CD4-positive, alpha-beta T cell treated with Interleukin-4 for 4 hours (primary cell): ENCODE data around the gene SLC2A10.
A peak's percentile ranks its signal among the peaks of the same experiment; 100 is the strongest.

Experiments used
- DNase-seq: peaks from one replicate; pipeline ENCODE4 v3.0.0-alpha.2; 2020

The SLC2A10 gene

GRCh38 chr20:46739431-46740213 lies 30.2 kb downstream of the SLC2A10 start:
- no peak for DNase-seq

DNA sequence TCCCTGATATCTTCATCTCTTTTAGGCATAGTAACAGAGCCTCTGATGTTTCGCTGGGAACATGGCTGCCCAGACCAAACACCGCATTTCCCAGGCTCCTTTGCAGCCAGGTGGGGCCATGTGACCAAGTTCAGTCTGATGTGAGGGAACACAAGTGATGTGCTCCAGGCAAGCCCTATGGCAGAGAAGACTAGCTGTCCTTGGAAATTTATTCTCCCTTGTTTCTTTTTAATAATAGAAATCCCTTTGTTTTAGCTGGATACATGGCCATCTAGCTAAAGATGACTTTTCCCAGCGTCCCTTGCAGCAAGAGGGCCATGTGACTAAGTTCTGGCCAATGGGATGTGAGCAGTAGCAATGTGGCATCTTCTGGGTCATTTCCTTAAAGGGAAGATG lies 30.8 kb downstream of the SLC2A10 start:
- no peak for DNase-seq

DNA sequence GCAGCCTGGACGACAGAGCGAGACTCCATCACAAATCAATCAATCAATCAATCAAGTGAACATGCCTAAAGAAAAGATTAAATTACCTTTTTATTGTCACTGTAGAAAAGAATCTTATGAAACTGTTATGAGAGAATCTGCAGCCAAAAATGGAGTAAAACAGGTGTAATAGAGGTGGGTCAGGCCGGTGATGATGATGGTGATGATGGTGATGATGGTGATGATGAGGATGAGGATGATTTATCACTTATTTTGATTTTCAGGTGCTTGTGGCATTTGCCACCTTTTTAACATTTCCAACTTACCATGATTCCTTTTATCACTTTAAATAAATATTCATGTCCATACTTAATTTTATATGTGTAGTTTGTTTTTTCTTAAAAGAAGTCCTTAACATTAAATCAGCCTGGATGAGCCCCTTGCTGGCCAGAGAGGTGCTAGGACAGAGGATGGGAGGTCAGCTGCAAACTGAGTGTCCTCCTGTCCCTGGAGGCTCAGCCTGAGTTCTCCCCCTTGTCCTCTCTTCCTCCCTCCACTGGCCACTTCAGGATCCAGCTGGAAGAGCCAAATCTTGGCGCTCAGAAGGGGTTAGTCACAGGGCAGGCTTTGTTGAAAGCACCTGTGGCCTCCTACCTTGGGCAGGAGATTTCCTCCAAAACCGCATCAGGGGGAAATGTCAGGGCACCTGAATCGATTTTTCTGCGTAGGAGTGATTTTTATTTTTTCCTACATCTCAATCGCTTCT lies 32.6 kb downstream of the SLC2A10 start:
- DNase-seq = no peak

GRCh38 chr20:46742669-46743045 lies 33.2 kb downstream of the SLC2A10 start:
- DNase-seq = no peak

DNA sequence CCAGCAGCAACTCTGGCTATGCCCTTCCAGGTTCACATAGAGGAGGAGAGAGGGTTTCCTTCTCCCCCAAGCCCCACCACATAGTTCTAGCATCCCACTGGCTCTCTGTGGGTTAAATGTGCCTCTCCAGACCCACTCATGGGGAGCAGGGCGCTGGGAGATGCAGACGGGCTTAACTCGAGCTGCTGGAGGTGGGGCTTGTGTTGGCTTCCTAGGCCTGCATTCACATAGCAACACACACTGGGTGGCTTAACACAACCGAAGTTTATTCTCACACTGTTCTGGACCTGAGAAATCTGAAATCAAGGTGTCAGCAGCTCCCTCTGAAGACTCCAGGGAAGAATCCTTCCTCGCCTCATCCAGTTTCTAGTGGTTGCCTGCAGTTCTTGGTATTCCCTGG lies 33.6 kb downstream of the SLC2A10 start:
- DNase-seq = no peak

GRCh38 chr20:46746956-46747526 lies 37.6 kb downstream of the SLC2A10 start:
- DNase-seq = no peak

- no peak for DNase-seq
These were observed 39.7 kb downstream of the SLC2A10 start for GRCh38 chr20:46749147-46749546.

GRCh38 chr20:46751856-46752255 lies 42.4 kb downstream of the SLC2A10 start:
- no peak for DNase-seq

DNA sequence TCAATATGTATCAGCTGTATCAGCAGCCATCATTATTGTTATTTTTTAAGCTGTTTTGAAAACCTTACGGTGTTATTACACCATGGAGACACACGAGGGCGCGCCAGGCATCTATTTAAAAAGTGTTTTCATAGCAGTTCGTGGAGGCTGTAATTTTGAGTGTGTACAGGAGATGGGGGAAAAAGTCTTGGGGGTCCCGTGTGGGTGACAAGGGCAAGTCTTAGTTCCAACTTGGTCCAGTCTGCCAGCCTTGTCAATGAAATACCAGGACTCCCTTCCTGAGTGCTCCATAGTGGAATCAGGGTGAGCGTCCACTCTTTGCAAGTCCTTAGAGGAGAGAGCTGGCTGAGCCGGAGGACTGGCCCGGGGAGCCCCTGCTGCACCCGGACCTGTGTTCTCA lies 43.3 kb downstream of the SLC2A10 start:
- DNase-seq = peak; percentile 45

DNA sequence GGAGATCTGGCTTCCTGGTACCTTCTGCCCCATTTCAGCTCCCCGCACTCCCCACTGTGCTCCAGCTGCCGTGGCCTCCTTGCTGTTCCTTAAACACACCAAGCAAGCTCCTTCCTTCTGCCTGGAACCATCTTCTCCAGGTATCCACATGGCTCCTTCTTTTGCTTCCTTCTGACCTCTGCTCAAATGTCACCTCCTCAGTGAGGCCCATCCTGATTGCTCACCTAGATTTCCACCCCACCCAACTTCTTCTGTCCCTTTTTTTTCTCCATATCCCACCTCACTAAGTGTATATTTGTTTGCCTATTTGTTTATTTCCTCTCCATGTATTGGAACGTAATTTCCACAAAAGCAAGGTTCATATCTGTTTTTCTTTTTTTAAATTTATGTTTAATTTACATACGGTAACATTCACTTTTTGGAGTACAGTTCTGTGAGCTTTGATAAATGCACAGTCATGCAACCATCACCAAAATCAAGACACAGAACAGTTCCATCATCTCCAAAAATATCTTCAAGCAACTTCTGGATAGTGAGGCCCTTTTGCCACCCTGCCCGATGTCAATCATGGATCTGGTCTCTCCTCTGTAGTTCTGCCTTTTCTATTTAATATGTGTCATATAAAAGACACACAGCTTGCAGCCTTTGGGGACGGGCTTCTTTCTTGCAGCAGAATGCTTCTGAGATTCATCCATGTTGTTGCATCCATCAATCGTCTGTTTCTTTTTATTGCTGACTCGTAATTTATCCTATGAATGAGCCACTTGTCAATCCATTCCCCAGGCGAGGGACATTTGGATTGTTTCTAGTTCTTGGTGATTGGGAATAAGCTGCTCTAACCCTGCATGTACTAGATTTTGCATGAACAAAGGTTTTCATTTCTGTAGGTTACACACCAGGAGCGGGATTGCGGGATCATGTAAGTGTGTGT lies 46.3 kb downstream of the SLC2A10 start:
- DNase-seq = no peak

GRCh38 chr20:46756419-46756818 lies 47.0 kb downstream of the SLC2A10 start:
- no peak for DNase-seq

DNA sequence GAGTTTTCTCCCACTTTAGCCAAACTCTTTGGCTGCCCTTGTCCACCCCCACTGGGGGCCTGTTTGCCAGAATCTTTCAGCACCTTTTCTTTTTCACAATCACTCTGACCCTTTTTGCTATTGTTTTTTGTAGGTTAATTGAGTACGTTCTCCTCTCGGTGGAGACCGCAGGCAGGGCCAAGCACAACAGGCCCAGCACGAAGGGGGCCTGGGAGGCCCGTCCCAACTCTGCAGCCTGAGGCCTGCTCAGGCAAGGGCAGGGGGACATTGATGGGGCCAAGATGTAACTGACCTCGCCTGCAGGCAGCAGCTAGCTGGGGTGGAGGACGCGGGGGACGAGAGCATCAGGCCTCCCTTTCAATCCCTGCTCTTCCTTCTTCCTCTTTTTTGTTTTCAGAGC lies 47.7 kb downstream of the SLC2A10 start:
- no peak for DNase-seq

DNA sequence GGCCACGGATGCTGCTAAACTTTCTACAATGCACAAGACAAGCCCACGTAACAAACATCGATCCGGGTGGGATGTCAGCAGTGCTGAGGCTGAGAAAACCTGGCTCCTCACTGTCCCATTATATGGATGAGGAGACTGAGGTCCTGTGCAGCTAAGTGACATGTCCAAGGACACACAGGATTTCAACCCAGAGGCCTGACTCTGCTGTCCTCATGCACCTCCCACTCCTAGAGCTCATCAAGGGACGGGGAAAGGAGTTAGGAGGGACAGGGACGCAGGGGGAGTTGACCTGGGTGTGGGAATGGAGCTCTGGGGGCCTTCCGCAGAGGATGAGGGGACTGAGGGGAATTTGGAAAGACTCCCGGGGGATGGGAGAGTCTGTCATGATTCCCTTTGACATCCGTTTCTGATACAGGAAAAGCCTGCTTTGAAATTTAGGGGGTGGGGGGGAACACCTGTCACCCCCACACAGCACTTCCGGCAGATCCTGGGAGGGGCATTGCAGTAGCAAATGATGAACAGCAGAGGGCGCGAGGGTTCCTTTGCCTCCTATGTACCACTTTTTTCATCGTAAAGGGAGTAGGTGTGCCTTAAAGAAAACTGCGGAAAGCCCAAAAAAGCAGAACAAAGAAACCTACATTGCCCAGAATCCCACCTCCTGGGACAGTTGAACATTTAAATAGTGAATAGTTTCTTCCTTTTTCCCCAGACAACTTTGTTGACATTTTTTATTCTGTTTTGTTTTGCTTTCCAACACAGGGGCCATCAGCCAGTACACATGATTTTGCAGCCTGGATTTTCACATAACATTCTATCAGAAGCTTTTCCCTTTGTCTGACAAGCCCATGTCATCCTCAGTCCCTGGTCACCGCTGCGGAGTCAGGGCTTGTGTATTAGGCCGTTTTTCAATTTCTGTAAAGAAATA lies 48.6 kb downstream of the SLC2A10 start:
- DNase-seq = peak; percentile 54

DNA sequence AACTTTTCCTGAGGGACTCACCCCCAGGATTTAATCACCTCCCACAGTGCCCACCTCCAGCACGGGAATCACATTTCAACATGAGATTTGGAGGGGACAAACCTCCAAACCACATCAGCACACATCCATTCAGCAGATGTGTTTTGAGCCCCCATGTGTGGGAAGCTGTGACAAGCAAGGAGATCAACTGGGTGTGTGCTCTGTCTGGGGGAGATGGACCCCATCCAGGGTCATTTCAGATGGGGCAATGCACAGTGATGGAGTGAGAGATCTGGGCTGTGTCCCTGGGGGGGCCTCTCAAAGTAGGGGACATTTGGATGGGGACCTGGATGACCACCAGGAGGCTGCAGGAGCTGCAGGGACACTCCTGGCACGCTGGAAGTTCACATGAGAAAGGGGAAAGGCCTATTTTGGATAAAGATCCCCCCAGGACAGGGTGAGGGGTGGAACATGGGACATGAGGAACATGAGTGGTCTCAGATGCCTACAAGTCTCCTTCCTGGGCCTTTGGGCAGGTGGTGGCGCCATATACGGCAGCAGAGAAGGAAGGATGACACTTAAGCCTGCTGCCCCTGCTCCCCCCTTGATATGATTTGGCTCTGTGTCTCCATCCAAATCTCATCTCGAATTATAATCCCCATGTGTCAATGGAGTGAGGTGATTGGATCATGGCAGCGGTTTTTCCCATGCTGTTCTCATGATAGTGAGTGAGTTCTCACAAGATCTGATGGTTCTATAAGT lies 49.6 kb downstream of the SLC2A10 start:
- no peak for DNase-seq

DNA sequence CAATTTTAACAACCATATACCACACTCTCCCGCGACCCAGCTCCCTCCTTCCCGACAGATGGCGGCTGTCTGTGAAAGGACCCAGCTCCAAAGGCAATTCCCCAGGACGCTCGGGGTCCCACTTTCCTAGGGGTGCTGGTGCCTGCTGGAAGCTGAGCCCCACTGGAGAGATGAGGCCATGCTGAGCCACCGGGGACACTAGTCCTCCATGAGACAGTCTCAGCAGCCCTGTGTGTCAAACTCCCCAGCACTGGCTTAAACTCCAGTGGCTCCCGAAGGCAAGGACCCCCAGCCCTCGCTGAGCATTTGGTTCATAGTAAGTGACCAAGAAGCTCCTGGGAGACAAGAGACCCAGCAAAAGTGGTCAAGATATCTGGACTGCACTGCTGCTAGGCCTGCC lies 52.1 kb downstream of the SLC2A10 start:
- DNase-seq = no peak

DNA sequence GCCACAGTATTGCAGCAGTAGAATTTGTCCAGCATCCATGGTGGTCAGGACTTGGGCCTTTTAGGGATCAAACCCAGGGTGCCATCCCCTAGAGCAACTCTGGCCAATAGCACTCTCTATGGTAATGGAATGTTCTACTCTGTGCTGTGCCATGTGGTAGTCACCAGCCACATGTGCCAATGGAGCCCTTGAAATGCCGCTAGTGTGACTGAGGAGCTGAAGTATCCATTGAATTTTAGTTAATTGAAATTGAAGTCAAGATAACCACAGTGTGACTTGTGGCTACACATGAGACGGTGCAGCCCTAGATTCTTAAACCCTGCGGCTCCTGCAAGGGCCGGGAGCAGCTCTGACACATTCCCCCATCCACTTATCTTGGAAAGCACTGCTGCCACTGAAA lies 54.6 kb downstream of the SLC2A10 start:
- no peak for DNase-seq

GRCh38 chr20:46765506-46766120 lies 56.2 kb downstream of the SLC2A10 start:
- no peak for DNase-seq

GRCh38 chr20:46767127-46767761 lies 57.8 kb downstream of the SLC2A10 start:
- DNase-seq = peak; percentile 21

- DNase-seq = no peak
These were observed 61.1 kb downstream of the SLC2A10 start for GRCh38 chr20:46770330-46771194.
